Heart right ventricle (tissue), 16 donors: Measurements from ENCODE around the gene DISC1. TPM values are rescaled to one million over a fixed set of nuclear protein-coding genes. Genes with fewer than 3 reads are reported as not detected.
A peak's percentile ranks its signal among the peaks of the same experiment; 100 is the strongest.

Experiments
- ATAC-seq, 8 donors: fragments of 200-7000 bp; cut with Tn5 transposase; one replicate each; pipeline ENCODE4 v1.9.1; 2020; ENCODE audit warnings: mild to moderate bottlenecking in 8 of 8, moderate library complexity in 8 of 8, moderate number of reproducible peaks in 1 of 8
- DNase-seq, 2 donors: peaks; one replicate each; pipeline ENCODE4 v3.0.0-alpha.2; 2020
- H3K27ac ChIP-seq, 10 donors: fragments of 200-600 bp; sonication (generic) in 2 of 10; one replicate each; pipeline versions ENCODE4 v1.5.0 to v1.8.0; 2020 to 2022; ENCODE audit warnings: mild to moderate bottlenecking in 3 of 10
- H3K27me3 ChIP-seq, 7 donors: fragments of 200-600 bp; one replicate each; pipeline ENCODE4 v1.8.0; 2021 to 2022; ENCODE audit warnings: mild to moderate bottlenecking in 2 of 7
- H3K36me3 ChIP-seq, 9 donors: fragments of 200-600 bp; sonication (generic) in 1 of 9; one replicate each; pipeline versions ENCODE4 v1.5.0 to v1.8.0; 2020 to 2022; ENCODE audit warnings: mild to moderate bottlenecking in 2 of 9
- H3K4me1 ChIP-seq, 9 donors: fragments of 200-600 bp; sonication (generic) in 1 of 9; one replicate each; pipeline versions ENCODE4 v1.5.0 to v1.8.0; 2020 to 2022; ENCODE audit warnings: mild to moderate bottlenecking in 4 of 9
- H3K4me3 ChIP-seq, 10 donors: fragments of 200-600 bp; sonication (generic) in 2 of 10; one replicate each; pipeline versions ENCODE4 v1.5.0 to v1.8.0; 2020 to 2022; ENCODE audit warnings: mild to moderate bottlenecking in 7 of 10, moderate library complexity in 2 of 10
- H3K9me3 ChIP-seq, 11 donors: fragments of 200-600 bp in 10 of 11; sonication (generic) in 2 of 11; one replicate each; pipeline versions ENCODE4 v1.5.0 to v1.8.0; 2013 to 2022; ENCODE audit warnings: mild to moderate bottlenecking in 2 of 11, control low read depth in 1 of 11, moderate library complexity in 1 of 11
- WGBS, 2 donors: extraction: QIAGEN DNeasy Blood & Tissue Kit; methylation state at CpG; one replicate each; pipeline ENCODE4 v1.1.7; 2013; ENCODE audit warnings: inconsistent platforms in 1 of 2; 5-methylcytosine and 5-hydroxymethylcytosine counted together
- intact Hi-C, 10 donors: fragments of 100-400 bp; cut with DNase I; formaldehyde crosslinking; loops; one replicate each; pipeline versions ENCODE4 v1.11.1 to v1.14.2; 2022
- polyA plus RNA-seq, 2 donors: library from polyadenylated mRNA; stranded (reverse); fragments of 200-250 nt; gene quantifications; one replicate each; pipeline ENCODE4 v1.2.3, GENCODE V29; 2013
- total RNA-seq, 10 donors: library from RNA; stranded (reverse); fragmentation: NEBNext Ultra II Directional in 3 of 10; extraction: Animal tissue kit (Norgen Biotek cat#: 25700) in 3 of 10; gene quantifications; one replicate each; pipeline versions ENCODE4 v1.2.1 to v1.2.4, GENCODE V29; 2021 to 2023
- TF ChIP-seq, protein P1 (sequence below), 9 donors: fragments of 200-600 bp; sonication (generic) in 2 of 9; IDR thresholded peaks; one replicate each; pipeline versions ENCODE4 v1.5.0 to v1.8.0; 2021 to 2022; ENCODE audit warnings: antibody characterized with exemption in 9 of 9, mild to moderate bottlenecking in 5 of 9, moderate library complexity in 1 of 9
- donor health status: Arrhythmogenic right ventricular cardiomyopathy.
- donor health status: ischemic (EF 13 %, LVEDD 7.1; RV severe dilation, severe dysfunction).
- donor health status: healthy with polysubstance abuse.
- donor health status: DM: no; HTN: yes; CAD: no.
- donor health status: DM: no; HTN: no; CAD: no.
- donor health status: ischemic (EF 25% LVEDD 6.9; RV normal size, moderate dysfunction).
- donor health status: ischemic (EF 25% LVEDD 5.7; RV mildly dilated, moderate dysfunction).
- donor health status: healthy.
- donor health status: DM: yes; HTN: yes; CAD: no.
- donor health status: Ischemic cardiomyopathy.
- donor health status: ischemic (EF 35%, LVEDD 5.7; RV mildly dilated, moderate dysfunction).
- donor health status: nonischemic (EF 11% LVEDD 7.7; RV severe dilation, severe dysfunction).
- donor health status: DM: yes; HTN: yes; CAD: no.
- donor health status: PGD.
- donor health status: ischemic (EF 29% LVEDD 5.4; RV normal size, mild dysfunction).
- donor health status: nonischemic (EF 23%, LVEDD 6.1; RV moderate dilation, normal function).

The DISC1 gene
- total and polyA plus RNA-seq, 12 donors, result 1.4 to 6.4 (median 4.0) TPM

DNA sequence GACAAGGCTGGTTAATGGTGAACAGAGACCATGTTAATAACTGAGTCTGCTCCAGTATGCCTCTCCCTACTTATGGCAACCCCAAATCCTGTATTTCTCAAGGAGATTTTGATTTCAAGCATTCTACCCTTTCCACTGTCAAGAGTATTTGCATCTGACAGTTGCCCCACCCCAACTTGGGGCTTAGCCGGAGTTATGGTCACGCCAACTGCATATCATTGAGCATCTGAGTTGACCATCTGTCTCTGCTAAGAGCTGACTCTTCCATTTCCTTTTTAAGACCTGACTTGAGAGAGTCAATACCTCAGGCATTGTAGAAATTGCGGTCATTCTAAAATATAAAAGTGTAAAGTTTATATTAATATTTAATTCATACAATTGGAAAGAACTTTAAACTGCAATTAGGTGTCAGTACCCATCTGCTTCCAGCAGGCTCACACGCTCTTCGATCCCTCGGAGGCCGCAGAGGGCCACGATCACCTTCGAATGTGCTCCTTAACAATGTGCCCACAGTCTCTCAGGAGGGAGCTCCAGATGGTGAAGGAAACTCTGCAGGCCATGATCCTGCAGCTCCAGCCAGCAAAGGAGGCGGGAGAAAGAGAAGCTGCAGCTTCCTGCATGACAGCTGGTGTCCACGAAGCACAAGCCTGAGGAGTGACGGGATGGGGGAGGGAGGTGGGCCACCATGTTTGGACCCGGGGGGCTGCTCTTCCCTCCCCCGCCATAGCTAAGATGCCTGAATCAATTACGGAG is 409.8 kb downstream of the DISC1 start:
- H3K27ac ChIP-seq, result no peak overlapping the region
- H3K4me1 ChIP-seq, result peaks cover 0 to 16% (median 5%) of the 10 kb centered on the region in 9 donors
- no peak for DNase-seq
- ATAC-seq, result no peak
- no peak overlapping the region for H3K4me3 ChIP-seq
- H3K27me3 ChIP-seq, result no peaks in the 10 kb centered on the region
- H3K36me3 ChIP-seq, result peaks cover 0 to 4% (median 0%) of the 10 kb centered on the region in 9 donors
- intact Hi-C loops, result no loop called here
- H3K9me3 ChIP-seq, result no peaks in the 10 kb centered on the region
- TF ChIP-seq, protein P1, sequence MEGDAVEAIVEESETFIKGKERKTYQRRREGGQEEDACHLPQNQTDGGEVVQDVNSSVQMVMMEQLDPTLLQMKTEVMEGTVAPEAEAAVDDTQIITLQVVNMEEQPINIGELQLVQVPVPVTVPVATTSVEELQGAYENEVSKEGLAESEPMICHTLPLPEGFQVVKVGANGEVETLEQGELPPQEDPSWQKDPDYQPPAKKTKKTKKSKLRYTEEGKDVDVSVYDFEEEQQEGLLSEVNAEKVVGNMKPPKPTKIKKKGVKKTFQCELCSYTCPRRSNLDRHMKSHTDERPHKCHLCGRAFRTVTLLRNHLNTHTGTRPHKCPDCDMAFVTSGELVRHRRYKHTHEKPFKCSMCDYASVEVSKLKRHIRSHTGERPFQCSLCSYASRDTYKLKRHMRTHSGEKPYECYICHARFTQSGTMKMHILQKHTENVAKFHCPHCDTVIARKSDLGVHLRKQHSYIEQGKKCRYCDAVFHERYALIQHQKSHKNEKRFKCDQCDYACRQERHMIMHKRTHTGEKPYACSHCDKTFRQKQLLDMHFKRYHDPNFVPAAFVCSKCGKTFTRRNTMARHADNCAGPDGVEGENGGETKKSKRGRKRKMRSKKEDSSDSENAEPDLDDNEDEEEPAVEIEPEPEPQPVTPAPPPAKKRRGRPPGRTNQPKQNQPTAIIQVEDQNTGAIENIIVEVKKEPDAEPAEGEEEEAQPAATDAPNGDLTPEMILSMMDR (IDR thresholded peaks at IDR 0.05), result no peak
- WGBS, 2 donors, result 85 to 90% methylated on average over 15 of the region's 15 CpGs

DNA sequence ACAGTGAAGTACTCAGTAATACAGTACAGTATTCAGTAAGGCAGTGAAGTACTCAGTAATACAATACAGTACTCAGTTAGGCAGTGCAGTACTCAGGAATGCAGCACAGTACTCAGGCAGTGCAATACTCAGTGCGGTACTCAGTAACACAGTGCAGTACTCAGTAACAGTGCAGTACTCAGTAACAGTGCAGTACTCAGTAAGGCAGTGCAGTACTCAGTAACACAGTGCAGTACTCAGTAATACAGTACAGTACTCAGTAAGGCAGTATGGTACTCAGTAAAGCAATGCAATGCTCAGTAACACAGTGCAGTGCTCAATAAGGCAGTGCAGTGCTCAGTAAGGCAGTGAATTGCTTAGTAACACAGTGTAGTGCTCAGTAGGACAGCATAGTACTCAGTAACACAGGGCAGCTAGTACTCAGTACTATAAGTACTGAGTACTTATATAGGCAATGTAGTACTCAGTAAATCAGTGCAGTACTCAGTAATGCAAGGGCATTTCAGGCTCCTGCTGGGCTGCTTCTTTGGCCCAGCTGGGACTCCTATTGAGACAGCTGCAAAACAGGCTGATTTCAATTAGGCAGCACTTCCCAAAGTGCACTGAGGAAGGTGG is 411.3 kb downstream of the DISC1 start:
- DNase-seq (no peak), ATAC-seq (peak in 1 of 8 donors; percentile 30)
- Histone ChIP-seq H3K9me3 (no peaks in the 10 kb centered on the region), H3K4me3 (no peak overlapping the region), H3K4me1 (peaks cover 0 to 16% (median 5%) of the 10 kb centered on the region in 9 donors), H3K27ac (peak overlapping the region in 1 of 10 donors; percentile 5), H3K27me3 (no peaks in the 10 kb centered on the region), H3K36me3 (peaks cover 0 to 4% (median 0%) of the 10 kb centered on the region in 9 donors)
- 100% methylated on average over 1 of the region's 1 CpG for WGBS, 2 donors
- TF ChIP-seq, protein P1 (IDR thresholded peaks at IDR 0.05), result no peak
- intact Hi-C loops, result no loop called here

DNA sequence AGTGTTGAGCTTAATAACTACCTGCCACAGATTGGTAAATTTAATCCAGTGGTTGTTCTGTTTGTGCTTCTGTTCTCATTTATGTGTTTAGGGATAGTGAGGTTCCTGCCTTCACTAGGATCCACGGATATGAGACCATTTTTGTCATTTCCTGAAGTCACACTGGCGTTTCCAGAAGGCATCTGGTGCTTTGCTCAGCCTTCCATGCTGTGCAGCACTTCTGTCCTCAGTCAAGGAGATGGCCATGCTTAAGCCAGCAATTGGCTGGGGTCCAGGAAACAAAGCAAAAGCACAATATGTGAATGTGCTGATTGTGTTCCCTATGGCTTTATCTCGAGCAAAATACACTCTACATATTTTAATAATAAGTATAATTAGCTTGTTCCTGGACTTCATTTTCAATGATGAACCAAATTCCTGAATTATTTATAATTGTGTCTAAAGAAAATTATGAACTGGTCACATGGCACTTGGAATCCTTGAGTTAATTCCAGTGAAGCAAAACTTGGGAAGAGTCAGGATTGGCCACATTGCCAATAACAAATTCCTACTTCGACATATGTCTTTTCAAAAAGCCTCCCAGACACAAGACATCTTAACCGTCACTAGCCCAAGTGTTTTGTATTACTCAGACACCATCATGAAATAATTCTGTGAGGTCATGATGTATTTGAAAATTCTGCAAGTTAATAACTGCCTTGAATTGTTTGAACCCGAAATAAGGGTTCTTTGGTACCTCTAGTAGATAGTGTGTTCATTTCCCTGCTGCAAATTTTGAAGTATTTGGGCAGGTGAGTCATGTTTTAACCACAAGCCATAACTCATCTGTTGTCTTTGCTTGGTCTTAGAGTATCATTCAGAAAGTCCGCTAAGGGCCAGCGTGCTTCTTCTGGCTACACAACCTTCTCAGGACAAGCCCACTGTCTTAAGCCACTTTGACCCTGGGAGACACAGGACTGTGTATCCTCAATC is 412.4 kb downstream of the DISC1 start:
- no peaks in the 10 kb centered on the region for H3K9me3 ChIP-seq
- H3K4me3 ChIP-seq, result no peak overlapping the region
- ATAC-seq, result peak in 7 of 8 donors; percentile 29 to 81 (median 67)
- intact Hi-C loops, result no loop called here
- peak in 1 of 2 donors; percentile 44 for DNase-seq
- peaks cover 0 to 3% (median 0%) of the 10 kb centered on the region in 9 donors for H3K36me3 ChIP-seq
- no peaks in the 10 kb centered on the region for H3K27me3 ChIP-seq
- H3K4me1 ChIP-seq, result peaks cover 0 to 16% (median 5%) of the 10 kb centered on the region in 9 donors
- 59 to 68% methylated on average over 8 of the region's 8 CpGs for WGBS, 2 donors
- TF ChIP-seq, protein P1 (IDR thresholded peaks at IDR 0.05), result no peak
- peak overlapping the region in 2 of 10 donors; percentile 5 to 12 for H3K27ac ChIP-seq

DNA sequence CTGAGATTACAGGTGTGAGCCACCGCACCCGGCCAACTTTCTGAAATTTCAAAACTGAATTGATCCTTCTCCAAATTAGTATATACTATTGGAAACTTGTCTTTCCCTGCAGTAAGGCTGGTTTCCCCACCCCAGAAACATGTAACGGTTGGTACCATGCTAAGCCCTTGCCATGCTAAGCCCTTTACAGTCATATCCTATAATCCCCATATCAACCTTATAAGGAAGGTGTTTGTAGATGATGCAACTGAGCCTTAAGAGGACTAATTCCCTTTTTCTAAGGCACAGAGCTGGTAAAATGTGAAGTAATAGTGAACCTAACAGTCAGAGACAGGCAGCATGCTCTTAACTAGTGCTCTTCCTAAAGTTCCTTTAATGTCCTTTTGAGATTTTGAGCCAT is 413.7 kb downstream of the DISC1 start:
- H3K36me3 ChIP-seq, result peaks cover 0 to 3% (median 0%) of the 10 kb centered on the region in 9 donors
- no peak overlapping the region for H3K4me3 ChIP-seq
- intact Hi-C loops, result no loop called here
- no peaks in the 10 kb centered on the region for H3K9me3 ChIP-seq
- no peak for ATAC-seq
- H3K27ac ChIP-seq, result no peak overlapping the region
- peaks cover 0 to 16% (median 5%) of the 10 kb centered on the region in 9 donors for H3K4me1 ChIP-seq
- no peaks in the 10 kb centered on the region for H3K27me3 ChIP-seq
- no peak for DNase-seq
- 97 to 98% methylated on average over 3 of the region's 3 CpGs for WGBS, 2 donors
- TF ChIP-seq, protein P1 (IDR thresholded peaks at IDR 0.05), result no peak
